Hindlimb muscle (tissue), 1 donor: Measurements from ENCODE around the gene KCNK1. TPM values are rescaled to one million over a fixed set of nuclear protein-coding genes. Genes with fewer than 3 reads are reported as not detected.

Experiments
- DNase-seq: peaks from one replicate; pipeline ENCODE4 v3.0.0-alpha.2; 2013
- polyA plus RNA-seq: library from polyadenylated mRNA; unstranded; fragments of 120-200 nt; gene quantifications from one replicate; pipeline ENCODE4 v1.2.1, GENCODE V29; 2013; ENCODE audit not compliant: insufficient read length

Gene KCNK1
- polyA plus RNA-seq, 1 donor = 1.3 TPM

- DNase-seq = no peak
These were observed 94.2 kb downstream of the KCNK1 start for GRCh38 chr1:233707880-233708815.

DNA sequence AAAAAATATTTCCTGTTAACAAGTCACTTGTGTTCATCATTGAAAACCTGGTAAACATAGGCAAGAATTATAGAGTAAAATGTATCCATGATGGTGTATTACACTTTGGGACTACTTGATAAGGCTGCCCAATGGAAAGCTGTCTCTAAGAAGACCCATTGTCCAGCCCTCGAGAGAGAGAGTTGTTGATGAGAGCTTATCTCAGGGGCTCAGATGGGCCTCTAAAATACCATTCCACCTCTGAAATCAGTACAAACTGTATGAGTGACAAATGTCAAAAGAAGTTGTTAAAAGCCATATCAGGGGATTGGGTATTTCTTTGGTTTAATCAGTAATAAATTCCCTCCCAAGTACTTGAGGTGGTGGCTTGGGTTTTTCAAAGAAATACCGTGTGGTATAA is 96.1 kb downstream of the KCNK1 start:
- no peak for DNase-seq

DNA sequence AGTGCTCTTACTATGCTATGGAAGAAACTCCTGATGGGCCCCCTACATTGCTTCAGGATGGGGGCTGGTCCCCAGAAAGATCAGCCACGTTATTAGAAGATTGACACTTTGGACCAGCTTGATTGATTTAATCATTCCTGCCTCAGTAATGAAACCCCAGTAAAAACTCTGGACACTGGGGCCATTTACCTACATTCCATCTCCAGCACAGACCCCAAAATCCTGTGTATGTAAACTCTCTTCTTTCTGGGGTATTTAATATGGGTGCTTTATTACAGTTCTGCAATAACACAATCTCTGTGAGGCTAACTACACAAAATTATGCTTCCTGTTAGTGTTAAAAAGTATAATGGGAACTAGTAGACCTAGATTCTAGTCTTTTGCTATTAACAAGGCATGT is 96.6 kb downstream of the KCNK1 start:
- no peak for DNase-seq

DNA sequence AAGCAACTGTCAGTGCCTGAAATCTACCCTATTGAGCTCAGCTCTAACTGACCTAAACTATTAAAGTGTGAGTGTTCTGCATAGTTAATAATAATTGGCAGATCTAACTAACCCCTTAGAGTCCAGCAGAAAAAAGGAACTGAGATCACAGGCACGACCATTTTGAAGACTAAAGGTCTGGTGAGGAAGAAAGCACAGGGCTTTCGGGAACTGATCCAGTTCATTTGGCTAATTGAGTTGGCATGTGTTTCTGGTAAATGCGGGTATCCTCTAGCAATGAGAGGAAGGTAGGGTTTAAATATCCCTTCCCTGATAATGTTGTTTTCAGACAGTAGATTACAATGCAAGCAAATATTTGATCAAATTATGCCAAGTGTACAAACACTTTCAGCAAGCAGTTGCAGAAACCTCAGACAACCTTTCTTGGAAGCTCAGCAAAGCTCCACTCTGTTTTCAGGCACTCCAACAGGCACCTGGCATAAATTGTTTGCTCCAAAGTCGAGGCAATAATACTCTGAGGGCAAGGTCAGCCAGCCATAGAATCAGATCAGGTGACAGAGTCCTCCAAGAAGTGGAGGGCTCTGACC is 100.8 kb downstream of the KCNK1 start:
- DNase-seq = no peak

GRCh38 chr1:233718057-233718456 is 104.2 kb downstream of the KCNK1 start:
- DNase-seq = no peak

GRCh38 chr1:233719655-233720341 is 105.9 kb downstream of the KCNK1 start:
- no peak for DNase-seq

GRCh38 chr1:233721004-233721595 is 107.2 kb downstream of the KCNK1 start:
- DNase-seq = no peak
